ENCODE results near the gene NOTCH2. TPM values are rescaled to one million over a fixed set of nuclear protein-coding genes. Genes with fewer than 3 reads are reported as not detected.

The NOTCH2 gene
- total RNA-seq, 1 experiment from 2014 or later: 53.7 TPM

DNA sequence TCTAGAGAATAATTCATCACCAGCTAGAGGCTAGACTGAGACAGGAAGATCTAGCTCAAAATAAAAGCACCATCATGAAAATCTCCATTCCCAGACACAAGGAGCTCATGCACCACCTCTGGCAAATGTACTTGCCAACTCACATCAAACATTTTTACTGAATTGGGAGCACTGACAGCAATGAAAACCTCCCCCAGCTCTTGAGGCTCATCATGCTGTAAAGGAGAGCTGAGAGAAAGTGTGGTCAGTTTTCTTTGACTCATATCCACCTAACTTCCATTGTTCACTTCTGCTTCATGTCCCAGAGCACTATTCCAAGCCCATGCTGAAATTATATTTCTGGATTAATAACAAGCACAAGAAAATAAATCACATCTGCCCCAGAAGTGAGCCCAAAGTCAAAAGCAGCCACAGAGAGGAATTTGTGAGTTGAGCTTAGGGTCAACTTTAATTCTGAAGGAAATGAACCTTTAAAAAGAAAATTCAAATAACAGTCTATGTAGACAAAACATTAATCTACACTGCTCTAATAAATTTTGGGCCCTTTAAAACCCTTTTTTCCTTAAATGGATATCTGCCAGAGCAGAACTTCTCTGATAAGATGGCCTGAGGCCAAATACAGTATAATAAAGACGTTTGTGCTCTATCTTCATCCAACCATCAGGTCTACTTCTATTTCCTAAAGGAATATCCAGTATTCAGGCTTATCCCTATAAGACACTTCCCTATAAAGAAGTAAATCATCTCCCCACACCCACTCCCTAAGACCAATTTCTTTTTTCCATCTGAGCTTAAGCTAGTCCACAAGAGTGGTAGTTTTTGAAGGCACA lies 87.3 kb downstream of the NOTCH2 start:
- no peak overlapping the region for H3K18ac ChIP-seq (ENCODE audit: insufficient read length, low read depth, low read length)
- H4K20me1 ChIP-seq (ENCODE audit: control insufficient read depth, insufficient read depth, insufficient read length): no peaks in the 10 kb centered on the region
- H2BK12ac ChIP-seq (ENCODE audit: insufficient read length, low read depth, low read length): no peak overlapping the region
- H3K36me3 Mint-ChIP-seq (ENCODE audit: insufficient read depth in 1 of 3, low read depth in 3 of 3): peaks cover 0 to 9% (median 5%) of the 10 kb centered on the region in 3 experiments; a peak in 2 of 7 replicates
- no peak overlapping the region for H3K4me2 ChIP-seq (ENCODE audit: insufficient read depth, insufficient read length, low read length)
- no peak overlapping the region for H3K4me3 Mint-ChIP-seq
- no peak overlapping the region for H4K5ac ChIP-seq (ENCODE audit: insufficient read length, low read depth, low read length)
- no peak overlapping the region for H3K27ac ChIP-seq (ENCODE audit: insufficient read length, low read depth, low read length)
- no peaks in the 10 kb centered on the region for H3K27me3 ChIP-seq (ENCODE audit: insufficient read depth, low read length)
- H2BK20ac ChIP-seq (ENCODE audit: low read depth, low read length, poor library complexity, severe bottlenecking): no peak overlapping the region
- no peak overlapping the region for H2BK15ac ChIP-seq (ENCODE audit: low read depth, low read length)
- H3T11ph ChIP-seq (ENCODE audit: low read length): no peak overlapping the region
- no peak overlapping the region for H3K27ac Mint-ChIP-seq
- H3K9me3 Mint-ChIP-seq: no peaks in the 10 kb centered on the region
- H3K9me3 ChIP-seq (ENCODE audit: control insufficient read depth, low read depth, low read length): no peaks in the 10 kb centered on the region
- H3K79me1 ChIP-seq (ENCODE audit: insufficient read depth, low read depth, low read length, poor library complexity, severe bottlenecking): no peaks in the 10 kb centered on the region
- H3K9ac ChIP-seq (ENCODE audit: extremely low read depth, insufficient read length, low read length): no peak overlapping the region
- no peak overlapping the region for H4K91ac ChIP-seq (ENCODE audit: insufficient read length, low read depth, low read length)
- no peak overlapping the region for H2BK120ac ChIP-seq (ENCODE audit: low read depth, low read length, poor library complexity, severe bottlenecking)
- H2AFZ ChIP-seq (ENCODE audit: low read length): no peak overlapping the region
- H3K4ac ChIP-seq (ENCODE audit: low read depth, low read length): no peak overlapping the region
- no CpG with 5 or more reads among the region's 1 CpG for WGBS (ENCODE audit: extremely low coverage, insufficient read length, low lambda C conversion rate)
- no peaks in the 10 kb centered on the region for H3K4me1 ChIP-seq (ENCODE audit: insufficient read depth, low read length)
- no peaks in the 10 kb centered on the region for H3K79me2 ChIP-seq (ENCODE audit: insufficient read depth, low read length)
- no peak overlapping the region for H4K8ac ChIP-seq (replicated peaks; ENCODE audit: insufficient read length, low read depth, low read length)
- H2AK5ac ChIP-seq (ENCODE audit: insufficient read length, low read length): no peak overlapping the region
- no peak overlapping the region for H3K23ac ChIP-seq (ENCODE audit: insufficient read length, low read depth, low read length)
- TF ChIP-seq, protein P1, sequence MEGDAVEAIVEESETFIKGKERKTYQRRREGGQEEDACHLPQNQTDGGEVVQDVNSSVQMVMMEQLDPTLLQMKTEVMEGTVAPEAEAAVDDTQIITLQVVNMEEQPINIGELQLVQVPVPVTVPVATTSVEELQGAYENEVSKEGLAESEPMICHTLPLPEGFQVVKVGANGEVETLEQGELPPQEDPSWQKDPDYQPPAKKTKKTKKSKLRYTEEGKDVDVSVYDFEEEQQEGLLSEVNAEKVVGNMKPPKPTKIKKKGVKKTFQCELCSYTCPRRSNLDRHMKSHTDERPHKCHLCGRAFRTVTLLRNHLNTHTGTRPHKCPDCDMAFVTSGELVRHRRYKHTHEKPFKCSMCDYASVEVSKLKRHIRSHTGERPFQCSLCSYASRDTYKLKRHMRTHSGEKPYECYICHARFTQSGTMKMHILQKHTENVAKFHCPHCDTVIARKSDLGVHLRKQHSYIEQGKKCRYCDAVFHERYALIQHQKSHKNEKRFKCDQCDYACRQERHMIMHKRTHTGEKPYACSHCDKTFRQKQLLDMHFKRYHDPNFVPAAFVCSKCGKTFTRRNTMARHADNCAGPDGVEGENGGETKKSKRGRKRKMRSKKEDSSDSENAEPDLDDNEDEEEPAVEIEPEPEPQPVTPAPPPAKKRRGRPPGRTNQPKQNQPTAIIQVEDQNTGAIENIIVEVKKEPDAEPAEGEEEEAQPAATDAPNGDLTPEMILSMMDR (conservative IDR thresholded peaks at IDR 0.05): no peak
- DNase-seq: no peak
- no peak overlapping the region for H3K56ac ChIP-seq (ENCODE audit: insufficient read length, low read depth, low read length)
- no peak overlapping the region for H2BK5ac ChIP-seq (ENCODE audit: insufficient read length, low read length)
- peaks cover 0 to 4% of the 10 kb centered on the region in 2 experiments; a peak in 1 of 4 replicates for H3K4me1 Mint-ChIP-seq
- H3K23me2 ChIP-seq (ENCODE audit: insufficient read length, low read depth, low read length, poor library complexity, severe bottlenecking): no peaks in the 10 kb centered on the region
- H3K14ac ChIP-seq (ENCODE audit: insufficient read depth, low read length): no peak overlapping the region
- H3K27me3 Mint-ChIP-seq (ENCODE audit: low read depth): no peaks in the 10 kb centered on the region
